B cell (primary cell): Measurements from ENCODE around the gene MCM10.

Experiments
- EZH2 ChIP-seq: IDR thresholded peaks from 2 replicates; pipeline ENCODE4 v1.6.1; 2012; ENCODE audit warnings: borderline replicate concordance, low read depth, mild to moderate bottlenecking, moderate library complexity, low read length; ENCODE audit not compliant: insufficient read depth, poor library complexity, severe bottlenecking
- TF ChIP-seq, protein P1 (sequence below): fragments of 200-600 bp; IDR thresholded peaks from one replicate; pipeline ENCODE4 v1.8.0; 2022; ENCODE audit warnings: antibody characterized with exemption, mild to moderate bottlenecking

DNA sequence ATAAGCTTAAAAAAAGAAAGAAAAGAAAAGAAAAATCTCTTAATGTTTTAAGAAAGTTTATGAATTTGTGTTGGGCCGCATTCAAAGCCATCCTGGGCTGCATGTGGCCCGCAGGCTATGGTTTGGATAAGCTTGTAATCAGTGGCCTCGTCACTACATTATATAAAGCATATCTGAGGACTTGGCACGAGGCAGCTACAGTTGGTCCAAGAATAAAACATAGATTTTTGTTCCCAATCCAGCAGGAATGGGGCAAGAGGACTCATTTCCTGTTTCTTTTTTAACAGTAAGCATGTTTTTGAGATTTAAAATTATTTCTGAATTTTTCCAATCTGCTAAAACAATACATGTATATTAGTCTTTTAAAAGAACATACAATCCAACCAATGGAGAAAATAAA, 28.6 kb downstream of the MCM10 start:
- TF ChIP-seq, protein P1, sequence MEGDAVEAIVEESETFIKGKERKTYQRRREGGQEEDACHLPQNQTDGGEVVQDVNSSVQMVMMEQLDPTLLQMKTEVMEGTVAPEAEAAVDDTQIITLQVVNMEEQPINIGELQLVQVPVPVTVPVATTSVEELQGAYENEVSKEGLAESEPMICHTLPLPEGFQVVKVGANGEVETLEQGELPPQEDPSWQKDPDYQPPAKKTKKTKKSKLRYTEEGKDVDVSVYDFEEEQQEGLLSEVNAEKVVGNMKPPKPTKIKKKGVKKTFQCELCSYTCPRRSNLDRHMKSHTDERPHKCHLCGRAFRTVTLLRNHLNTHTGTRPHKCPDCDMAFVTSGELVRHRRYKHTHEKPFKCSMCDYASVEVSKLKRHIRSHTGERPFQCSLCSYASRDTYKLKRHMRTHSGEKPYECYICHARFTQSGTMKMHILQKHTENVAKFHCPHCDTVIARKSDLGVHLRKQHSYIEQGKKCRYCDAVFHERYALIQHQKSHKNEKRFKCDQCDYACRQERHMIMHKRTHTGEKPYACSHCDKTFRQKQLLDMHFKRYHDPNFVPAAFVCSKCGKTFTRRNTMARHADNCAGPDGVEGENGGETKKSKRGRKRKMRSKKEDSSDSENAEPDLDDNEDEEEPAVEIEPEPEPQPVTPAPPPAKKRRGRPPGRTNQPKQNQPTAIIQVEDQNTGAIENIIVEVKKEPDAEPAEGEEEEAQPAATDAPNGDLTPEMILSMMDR = no peak
- no peak for TF ChIP-seq EZH2
